A549 (cell line): ENCODE data around the gene LRPPRC. TPM values are rescaled to one million over a fixed set of nuclear protein-coding genes. Genes with fewer than 3 reads are reported as not detected.

Source experiments
- ATAC-seq, 2 experiments: fragments of 200-7000 bp in 1 of 2; fragments of >200 bp in 1 of 2; cut with Nextera tagmentation in 1 of 2; cut with Tn5 transposase in 1 of 2; 3 replicates each; pipeline versions ENCODE4 v1.8.0 to v1.9.1; 2018 to 2020; ENCODE audit warnings: mild to moderate bottlenecking in 1 of 2, moderate library complexity in 1 of 2
- CTCF ChIA-PET: fragments of 300-600 bp; sonication (Branson Sonifier 250); formaldehyde crosslinking; extraction: SDS; loops from one replicate; lab custom pipeline; 2021; ENCODE audit warnings: antibody characterized with exemption, inconsistent platforms; lab: Yijun Ruan, JAX
- POLR2A ChIA-PET: fragments of 350-600 bp; formaldehyde crosslinking; extraction: SDS; loops from one replicate; lab custom pipeline; 2021; ENCODE audit warnings: antibody characterized with exemption, inconsistent platforms; lab: Yijun Ruan, JAX
- DNase-seq, 2 experiments: peaks; one replicate each; pipeline versions ENCODE4 v3.0.0 to v3.0.0-alpha.2; 2011 to 2016; ENCODE audit warnings: low read depth in 1 of 2, low spot score in 1 of 2
- FAIRE-seq: peaks from 2 replicates; lab custom pipeline; 2011; peaks lifted over from hg19 to GRCh38; lab: Jason Lieb, UNC
- H3K27ac ChIP-seq, 2 experiments: fragments of >200 bp; sonication (Bioruptor Twin); formaldehyde crosslinking; 3 replicates each; pipeline ENCODE4 v1.5.1; 2016 to 2017
- H3K4me1 ChIP-seq: fragments of >200 bp; sonication (Bioruptor Twin); formaldehyde crosslinking; 3 replicates; pipeline ENCODE4 v1.6.1; 2016
- H3K4me2 ChIP-seq: fragments of >200 bp; sonication (Bioruptor Twin); formaldehyde crosslinking; 3 replicates; pipeline ENCODE4 v1.6.1; 2016
- H3K4me3 ChIP-seq: fragments of >200 bp; sonication (Bioruptor Twin); formaldehyde crosslinking; 3 replicates; pipeline ENCODE4 v1.5.1; 2016
- H3K9me3 ChIP-seq: fragments of >200 bp; sonication (Bioruptor Twin); formaldehyde crosslinking; 3 replicates; pipeline ENCODE4 v1.6.1; 2016
- BHLHE40 ChIP-seq: IDR thresholded peaks from 2 replicates; pipeline ENCODE4 v1.6.1; 2012; ENCODE audit warnings: low read depth, low read length, inconsistent platforms
- CEBPB ChIP-seq, 2 experiments: fragments of >200 bp in 1 of 2; sonication (Bioruptor Twin) in 1 of 2; formaldehyde crosslinking in 1 of 2; IDR thresholded peaks; 2 replicates each; pipeline ENCODE4 v1.6.1; 2012 to 2016
- CHD4 ChIP-seq: fragments of 200-600 bp; sonication (generic); IDR thresholded peaks from 2 replicates; pipeline ENCODE4 v1.6.1; 2016; ENCODE audit warnings: antibody characterized with exemption, mild to moderate bottlenecking, borderline replicate concordance
- EHF ChIP-seq: fragments of 250-450 bp; sonication (Bioruptor Pico); IDR thresholded peaks from 2 replicates; pipeline ENCODE4 v1.5.0; 2020; ENCODE audit warnings: mild to moderate bottlenecking
- ESRRA ChIP-seq: fragments of 150-350 bp; IDR thresholded peaks from 2 replicates; pipeline ENCODE4 v1.6.1; 2014; ENCODE audit warnings: mild to moderate bottlenecking, low read length, borderline replicate concordance
- FOSL2 ChIP-seq, 2 experiments: fragments of 450-650 bp in 1 of 2; fragments of >200 bp in 1 of 2; sonication (Bioruptor Twin) in 1 of 2; formaldehyde crosslinking; IDR thresholded peaks; 2 replicates each; pipeline versions ENCODE4 v1.5.0 to v1.6.1; 2016 to 2020; ENCODE audit warnings: mild to moderate bottlenecking in 1 of 2, moderate library complexity in 1 of 2
- GATA3 ChIP-seq: IDR thresholded peaks from 2 replicates; pipeline ENCODE4 v1.6.1; 2012; ENCODE audit warnings: borderline replicate concordance
- HEYL ChIP-seq: fragments of 250-450 bp; sonication (Bioruptor Pico); IDR thresholded peaks from 2 replicates; pipeline ENCODE4 v1.8.0; 2021; ENCODE audit warnings: mild to moderate bottlenecking, moderate library complexity
- HOXB13 ChIP-seq: fragments of 250-450 bp; sonication (Bioruptor Pico); IDR thresholded peaks from 2 replicates; pipeline ENCODE4 v1.5.0; 2020; ENCODE audit warnings: low read depth, mild to moderate bottlenecking, moderate library complexity
- HOXB5 ChIP-seq: fragments of 250-450 bp; sonication (Bioruptor Pico); IDR thresholded peaks from 2 replicates; pipeline ENCODE4 v1.5.0; 2020; ENCODE audit warnings: mild to moderate bottlenecking, moderate library complexity
- JUN ChIP-seq, 2 experiments: fragments of >200 bp; sonication (Bioruptor Twin); formaldehyde crosslinking; IDR thresholded peaks; 2 replicates in 1 of 2; 3 replicates in 1 of 2; pipeline ENCODE4 v1.6.1; 2016 to 2017
- KDM5A ChIP-seq: fragments of 200-600 bp; sonication (generic); IDR thresholded peaks from 2 replicates; pipeline ENCODE4 v1.6.1; 2016; ENCODE audit warnings: antibody characterized with exemption, mild to moderate bottlenecking
- MAFK ChIP-seq: fragments of 450-650 bp; IDR thresholded peaks from 2 replicates; pipeline ENCODE4 v1.6.1; 2014; ENCODE audit not compliant: partially characterized antibody
- PHF8 ChIP-seq: fragments of 200-600 bp; sonication (generic); IDR thresholded peaks from 2 replicates; pipeline ENCODE4 v1.6.1; 2016; ENCODE audit warnings: low read depth, mild to moderate bottlenecking, antibody characterized with exemption, moderate library complexity, borderline replicate concordance
- POLR2A ChIP-seq: IDR thresholded peaks from 2 replicates; pipeline ENCODE4 v1.6.1; 2012; ENCODE audit warnings: mild to moderate bottlenecking, low read length
- RAD21 ChIP-seq, 2 experiments: fragments of >200 bp in 1 of 2; sonication (Bioruptor Twin) in 1 of 2; formaldehyde crosslinking in 1 of 2; IDR thresholded peaks in 1 of 2; conservative IDR thresholded peaks in 1 of 2; 2 replicates in 1 of 2; 3 replicates in 1 of 2; pipeline ENCODE4 v1.6.1; 2012 to 2018; ENCODE audit warnings: inconsistent platforms in 1 of 2
- RCOR1 ChIP-seq: fragments of 150-350 bp; IDR thresholded peaks from 2 replicates; pipeline ENCODE4 v1.6.1; 2014; ENCODE audit warnings: antibody characterized with exemption, low read length, low read depth
- SMC3 ChIP-seq: fragments of >200 bp; sonication (Bioruptor Twin); formaldehyde crosslinking; IDR thresholded peaks from 3 replicates; pipeline ENCODE4 v1.6.1; 2018; ENCODE audit warnings: inconsistent platforms
- ZNF302 ChIP-seq: fragments of 250-450 bp; sonication (Bioruptor Pico); IDR thresholded peaks from 2 replicates; pipeline ENCODE4 v1.9.0; 2021; ENCODE audit warnings: inconsistent platforms, mild to moderate bottlenecking, moderate library complexity
- WGBS: methylation state at CpG from one replicate; pipeline ENCODE4 v1.1.6; 2017; ENCODE audit errors: missing lambda C conversion rate; 5-methylcytosine and 5-hydroxymethylcytosine counted together
- polyA plus RNA-seq, 4 experiments: library from polyadenylated mRNA; depleted of rRNA in 3 of 4; stranded (reverse); fragments of >200 nt; fragmentation: RNase III in 1 of 4; extraction: RNeasy Plus Mini Kit Qiagen cat#74134 plus additional on column Dnase treatment in 1 of 4; gene quantifications; 2 replicates in 3 of 4; 3 replicates in 1 of 4; pipeline ENCODE4 v1.2.3, GENCODE V29; 2011 to 2017
- TF ChIP-seq, protein P1 (sequence below): fragments of 150-350 bp; IDR thresholded peaks from 2 replicates; pipeline ENCODE4 v1.6.1; 2014; ENCODE audit warnings: low read depth, mild to moderate bottlenecking, low read length
- TF ChIP-seq, protein P2 (sequence below): fragments of >200 bp; sonication (Bioruptor Twin); formaldehyde crosslinking; IDR thresholded peaks from 3 replicates; pipeline ENCODE4 v1.6.1; 2016
- TF ChIP-seq, protein P3 (sequence below): fragments of 250-450 bp; sonication (Bioruptor Pico); IDR thresholded peaks from 2 replicates; pipeline ENCODE4 v1.5.0; 2020; ENCODE audit warnings: low read depth, mild to moderate bottlenecking, moderate library complexity
- TF ChIP-seq, protein P4 (sequence below): IDR thresholded peaks from 2 replicates; pipeline ENCODE4 v1.6.1; 2012
- TF ChIP-seq, protein P5 (sequence below): fragments of >200 bp; sonication (Bioruptor Twin); formaldehyde crosslinking; IDR thresholded peaks from 3 replicates; pipeline ENCODE4 v1.5.1; 2016

Gene LRPPRC
- polyA plus RNA-seq, 2 of the 4 experiments (the other 2 are of a cell fraction) = 84.6 to 269 TPM

DNA sequence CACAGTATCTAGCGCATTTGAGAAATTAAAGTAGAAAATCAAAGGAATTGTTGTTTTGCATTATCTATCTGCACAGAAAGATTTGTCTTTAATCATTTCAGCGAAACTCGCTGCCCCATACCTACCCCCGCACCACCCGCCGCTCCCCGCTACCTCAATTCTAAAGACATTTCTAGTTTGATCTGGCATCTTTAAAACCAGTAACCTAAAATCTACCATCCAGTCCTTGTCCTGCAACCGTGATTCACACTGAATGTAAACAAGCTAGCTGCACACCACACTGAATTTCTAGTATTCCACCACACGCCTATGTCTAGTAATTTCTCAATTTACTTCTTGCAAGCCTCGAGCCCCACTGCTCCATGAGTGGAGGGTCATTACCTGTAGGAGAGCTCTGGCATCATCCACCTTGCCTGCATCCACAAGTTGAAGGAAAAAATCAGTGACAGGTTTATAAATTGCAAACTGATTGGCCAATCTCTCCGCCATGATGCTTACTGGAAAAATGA, 96.9 kb downstream of the LRPPRC start:
- POLR2A ChIA-PET = interaction anchor here (1.0 to 1.1 kb wide), 2 partner anchors 294 to 303 kb away, joined by 3 to 5 read pairs; partner anchors contain the start of gene THADA
- Histone ChIP-seq H3K4me1 (peaks cover 28% of the 10 kb centered on the region), H3K9me3 (no peaks in the 10 kb centered on the region)
- DNase-seq (peak; percentile 44 to 50), FAIRE-seq (no peak), ATAC-seq (peak; percentile 71 to 78)
- 51% methylated on average over 11 of the region's 11 CpGs for WGBS
- TF ChIP-seq ESRRA (no peak), HOXB13 (CRISPR knock-in tag) (no peak), POLR2A (no peak), BHLHE40 (no peak), FOSL2 (IDR thresholded peaks at IDR 0.05) (no peak), FOSL2 (CRISPR knock-in tag; IDR thresholded peaks at IDR 0.05) (peak; percentile 45; the same call in 1 of the 2 replicates), PHF8 (no peak), HOXB5 (CRISPR knock-in tag) (no peak), ZNF302 (CRISPR knock-in tag) (no peak), EHF (CRISPR knock-in tag) (no peak), CHD4 (no peak), KDM5A (no peak), CEBPB (IDR thresholded peaks at IDR 0.05) (0 out of 4 replicates have a peak, but pooled peaks of 1 of the 2 experiments have one; percentile 15)
- TF ChIP-seq, protein P1, sequence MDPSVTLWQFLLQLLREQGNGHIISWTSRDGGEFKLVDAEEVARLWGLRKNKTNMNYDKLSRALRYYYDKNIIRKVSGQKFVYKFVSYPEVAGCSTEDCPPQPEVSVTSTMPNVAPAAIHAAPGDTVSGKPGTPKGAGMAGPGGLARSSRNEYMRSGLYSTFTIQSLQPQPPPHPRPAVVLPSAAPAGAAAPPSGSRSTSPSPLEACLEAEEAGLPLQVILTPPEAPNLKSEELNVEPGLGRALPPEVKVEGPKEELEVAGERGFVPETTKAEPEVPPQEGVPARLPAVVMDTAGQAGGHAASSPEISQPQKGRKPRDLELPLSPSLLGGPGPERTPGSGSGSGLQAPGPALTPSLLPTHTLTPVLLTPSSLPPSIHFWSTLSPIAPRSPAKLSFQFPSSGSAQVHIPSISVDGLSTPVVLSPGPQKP = no peak
- TF ChIP-seq, all 56 proteins: peak for 2
- H3K4me3 ChIP-seq = no peak overlapping the region
- H3K4me2 ChIP-seq = peak overlapping the region; percentile 59
- 0 out of 6 replicates have a peak overlapping the region, but pooled peaks of 1 of the 2 experiments have one; percentile 4 for H3K27ac ChIP-seq
- CTCF ChIA-PET = interaction anchor here (0.8 to 4.3 kb wide), 13 partner anchors 10 to 294 kb away, joined by 3 to 26 read pairs (median 5); no protein-coding TSS in a partner anchor

DNA sequence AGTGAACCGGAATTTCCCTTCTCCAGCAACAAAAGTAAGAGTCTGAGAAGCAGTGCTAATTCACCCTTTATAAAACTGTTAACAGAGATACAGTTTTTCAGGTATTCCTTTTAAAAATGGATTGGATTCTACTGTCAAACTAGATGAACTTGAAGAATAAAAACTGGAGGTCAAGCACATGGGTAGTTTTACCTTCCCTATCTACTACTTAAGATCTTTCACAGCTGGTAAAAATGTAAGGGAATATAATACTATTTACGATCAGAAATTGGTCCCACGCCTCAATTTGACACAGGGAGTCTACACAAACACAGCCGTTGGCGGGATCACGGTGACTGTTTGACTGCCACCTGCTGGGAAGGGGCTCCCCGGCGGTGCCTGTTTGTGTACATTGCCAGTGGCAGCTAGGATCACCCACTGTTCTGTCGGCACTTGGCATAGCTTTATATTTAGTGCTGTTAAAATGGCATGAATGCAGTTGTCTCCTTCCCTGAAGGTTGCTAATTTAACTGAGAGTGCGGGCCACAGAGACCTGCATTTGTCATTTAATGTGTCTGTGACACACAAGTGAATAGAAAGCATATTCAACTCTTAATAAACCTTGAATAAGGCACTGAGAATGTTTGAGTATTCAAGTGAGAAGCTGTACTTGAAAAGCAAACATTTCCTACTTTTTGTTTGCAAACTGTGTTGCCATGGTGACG, 97.5 kb downstream of the LRPPRC start:
- Histone ChIP-seq H3K27ac (0 out of 6 replicates have a peak overlapping the region, but pooled peaks of 1 of the 2 experiments have one; percentile 1), H3K9me3 (no peaks in the 10 kb centered on the region), H3K4me2 (peak overlapping the region; percentile 59), H3K4me3 (no peak overlapping the region), H3K4me1 (peaks cover 28% of the 10 kb centered on the region)
- peak; percentile 64 to 76 for DNase-seq
- peak; percentile 90 to 94 for ATAC-seq
- ChIA-PET POLR2A (interaction anchor here (1.0 to 1.1 kb wide), 2 partner anchors 293 to 302 kb away, joined by 3 to 5 read pairs; partner anchors contain the start of gene THADA), CTCF (interaction anchor here (0.8 to 4.3 kb wide), 16 partner anchors 10 to 302 kb away, joined by 3 to 26 read pairs (median 4); no protein-coding TSS in a partner anchor)
- FAIRE-seq = peak; percentile 51
- TF ChIP-seq MAFK (no peak), RCOR1 (no peak), PHF8 (no peak), CHD4 (no peak), SMC3 (peak; percentile 60), RAD21 (conservative IDR thresholded peaks at IDR 0.05 in 1 of 2, IDR thresholded peaks at IDR 0.05 in 1 of 2) (peak in 1 of 2 experiments; percentile 47; a peak in 3 of 5 replicates), EHF (CRISPR knock-in tag) (no peak), GATA3 (peak; percentile 36; the same call in 1 of the 2 replicates), JUN (IDR thresholded peaks at IDR 0.05) (no peak), HEYL (CRISPR knock-in tag) (no peak)
- TF ChIP-seq, protein P2, sequence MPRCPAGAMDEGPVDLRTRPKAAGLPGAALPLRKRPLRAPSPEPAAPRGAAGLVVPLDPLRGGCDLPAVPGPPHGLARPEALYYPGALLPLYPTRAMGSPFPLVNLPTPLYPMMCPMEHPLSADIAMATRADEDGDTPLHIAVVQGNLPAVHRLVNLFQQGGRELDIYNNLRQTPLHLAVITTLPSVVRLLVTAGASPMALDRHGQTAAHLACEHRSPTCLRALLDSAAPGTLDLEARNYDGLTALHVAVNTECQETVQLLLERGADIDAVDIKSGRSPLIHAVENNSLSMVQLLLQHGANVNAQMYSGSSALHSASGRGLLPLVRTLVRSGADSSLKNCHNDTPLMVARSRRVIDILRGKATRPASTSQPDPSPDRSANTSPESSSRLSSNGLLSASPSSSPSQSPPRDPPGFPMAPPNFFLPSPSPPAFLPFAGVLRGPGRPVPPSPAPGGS = no peak
- TF ChIP-seq, protein P3, sequence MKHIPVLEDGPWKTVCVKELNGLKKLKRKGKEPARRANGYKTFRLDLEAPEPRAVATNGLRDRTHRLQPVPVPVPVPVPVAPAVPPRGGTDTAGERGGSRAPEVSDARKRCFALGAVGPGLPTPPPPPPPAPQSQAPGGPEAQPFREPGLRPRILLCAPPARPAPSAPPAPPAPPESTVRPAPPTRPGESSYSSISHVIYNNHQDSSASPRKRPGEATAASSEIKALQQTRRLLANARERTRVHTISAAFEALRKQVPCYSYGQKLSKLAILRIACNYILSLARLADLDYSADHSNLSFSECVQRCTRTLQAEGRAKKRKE (CRISPR knock-in tag) = no peak
- TF ChIP-seq, protein P4, sequence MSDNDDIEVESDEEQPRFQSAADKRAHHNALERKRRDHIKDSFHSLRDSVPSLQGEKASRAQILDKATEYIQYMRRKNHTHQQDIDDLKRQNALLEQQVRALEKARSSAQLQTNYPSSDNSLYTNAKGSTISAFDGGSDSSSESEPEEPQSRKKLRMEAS = peak; percentile 38; the same call in 1 of the 2 replicates
- TF ChIP-seq, protein P5, sequence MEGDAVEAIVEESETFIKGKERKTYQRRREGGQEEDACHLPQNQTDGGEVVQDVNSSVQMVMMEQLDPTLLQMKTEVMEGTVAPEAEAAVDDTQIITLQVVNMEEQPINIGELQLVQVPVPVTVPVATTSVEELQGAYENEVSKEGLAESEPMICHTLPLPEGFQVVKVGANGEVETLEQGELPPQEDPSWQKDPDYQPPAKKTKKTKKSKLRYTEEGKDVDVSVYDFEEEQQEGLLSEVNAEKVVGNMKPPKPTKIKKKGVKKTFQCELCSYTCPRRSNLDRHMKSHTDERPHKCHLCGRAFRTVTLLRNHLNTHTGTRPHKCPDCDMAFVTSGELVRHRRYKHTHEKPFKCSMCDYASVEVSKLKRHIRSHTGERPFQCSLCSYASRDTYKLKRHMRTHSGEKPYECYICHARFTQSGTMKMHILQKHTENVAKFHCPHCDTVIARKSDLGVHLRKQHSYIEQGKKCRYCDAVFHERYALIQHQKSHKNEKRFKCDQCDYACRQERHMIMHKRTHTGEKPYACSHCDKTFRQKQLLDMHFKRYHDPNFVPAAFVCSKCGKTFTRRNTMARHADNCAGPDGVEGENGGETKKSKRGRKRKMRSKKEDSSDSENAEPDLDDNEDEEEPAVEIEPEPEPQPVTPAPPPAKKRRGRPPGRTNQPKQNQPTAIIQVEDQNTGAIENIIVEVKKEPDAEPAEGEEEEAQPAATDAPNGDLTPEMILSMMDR = peak; percentile 61
- 17% methylated on average over 11 of the region's 11 CpGs for WGBS
